GM19239 (cell line): Measurements from ENCODE around the gene C1RL.

Experiments used
- DNase-seq: peaks from one replicate; pipeline ENCODE4 v3.0.0; 2011; ENCODE audit warnings: low spot score; ENCODE audit not compliant: insufficient read length
- FAIRE-seq: peaks from 2 replicates; lab custom pipeline; 2011; peaks lifted over from hg19 to GRCh38; lab: Jason Lieb, UNC

C1RL gene

DNA sequence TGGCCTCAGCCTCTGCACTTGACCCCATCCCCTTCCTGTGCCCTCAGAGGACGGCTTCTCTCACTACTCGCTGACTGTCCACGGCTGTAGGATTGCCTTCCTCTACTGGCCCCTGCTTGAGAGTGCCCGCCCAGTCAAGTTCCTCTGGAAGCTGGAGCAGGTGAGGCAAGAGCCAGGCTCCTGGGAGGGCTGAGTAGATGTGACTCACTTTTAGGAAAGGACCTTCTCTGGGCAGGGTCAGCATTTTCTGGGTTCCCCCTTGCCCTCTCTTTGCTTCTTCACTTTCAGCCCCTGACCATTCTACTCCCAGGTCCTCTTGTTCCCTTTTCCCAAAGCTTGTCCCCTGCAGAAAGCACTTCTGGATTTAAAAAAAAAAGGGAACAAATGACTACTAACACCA, 28.9 kb upstream of the C1RL start:
- no peak for DNase-seq
- FAIRE-seq: no peak

DNA sequence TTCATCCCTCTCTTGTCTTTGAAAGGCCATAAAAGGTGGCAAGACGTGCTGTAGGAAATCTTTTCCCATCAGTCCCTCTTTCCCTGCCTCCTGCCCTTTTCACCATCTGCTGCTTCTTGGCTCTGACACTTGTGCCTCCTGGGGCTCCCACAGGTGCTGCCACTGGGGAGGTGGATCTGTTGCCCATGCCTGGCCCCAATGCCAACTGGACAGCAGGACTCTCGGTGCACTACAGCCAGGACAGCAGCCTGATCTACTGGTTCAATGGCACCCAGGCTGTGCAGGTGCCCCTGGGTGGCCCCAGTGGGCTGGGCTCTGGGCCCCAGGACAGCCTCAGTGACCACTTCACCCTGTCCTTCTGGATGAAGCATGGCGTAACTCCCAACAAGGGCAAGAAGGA, 27.7 kb upstream of the C1RL start:
- FAIRE-seq (no peak), DNase-seq (no peak)

DNA sequence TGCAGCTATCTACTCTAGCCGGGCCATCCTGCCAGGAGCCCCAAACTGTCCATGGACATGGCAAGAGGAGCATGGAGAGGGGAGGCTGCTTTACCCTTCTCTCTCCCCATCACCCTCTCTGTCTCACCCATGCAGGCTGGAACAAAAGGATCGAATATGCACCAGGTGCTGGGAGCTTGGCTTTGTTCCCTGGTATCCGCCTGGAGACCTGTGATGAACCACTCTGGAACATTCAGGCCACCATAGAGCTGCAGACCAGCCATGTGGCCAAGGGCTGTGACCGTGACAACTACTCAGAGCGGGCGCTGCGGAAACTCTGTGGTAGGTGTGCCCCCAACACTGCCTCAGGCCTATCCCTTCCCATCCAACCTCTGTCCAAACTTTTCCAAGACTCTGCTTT, 27.1 kb upstream of the C1RL start:
- DNase-seq (no peak), FAIRE-seq (no peak)

DNA sequence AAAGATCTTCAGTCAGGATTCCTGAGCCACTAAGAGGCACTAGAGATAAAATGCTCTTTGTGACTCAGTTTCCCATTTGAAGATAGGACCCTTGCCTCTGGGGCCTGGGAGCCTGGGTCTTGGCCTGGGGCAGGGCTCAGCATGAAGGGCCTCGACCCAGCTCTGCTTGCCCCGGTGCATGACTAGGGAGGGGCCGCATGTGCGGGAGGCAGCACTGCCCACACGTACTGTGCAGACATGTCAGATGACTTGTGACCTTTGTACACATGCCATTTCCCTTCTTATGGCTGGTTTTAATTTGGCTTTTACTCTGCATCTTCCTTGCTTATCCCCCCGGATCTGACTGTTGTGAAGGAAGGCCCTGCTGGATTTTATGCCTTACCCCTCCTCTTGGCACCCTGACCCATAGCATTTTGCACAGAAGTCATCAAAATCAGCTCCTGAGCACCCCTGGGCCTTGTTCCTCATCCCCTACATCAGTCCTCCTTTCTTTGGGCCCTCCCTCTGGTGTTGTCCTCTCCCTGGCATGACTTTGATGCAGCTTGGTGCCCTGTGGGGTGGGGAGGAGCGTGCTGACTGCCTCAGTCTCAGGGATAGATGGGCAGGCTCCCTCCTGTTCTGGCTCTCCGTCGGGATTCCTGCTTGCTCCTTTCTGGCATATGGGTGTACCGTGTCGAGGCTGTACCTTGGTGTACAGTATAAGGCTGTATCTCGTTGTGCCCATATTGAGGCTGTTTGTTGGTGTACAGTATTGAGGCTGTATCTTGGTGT, 25.6 kb upstream of the C1RL start:
- FAIRE-seq (no peak), DNase-seq (no peak)

DNA sequence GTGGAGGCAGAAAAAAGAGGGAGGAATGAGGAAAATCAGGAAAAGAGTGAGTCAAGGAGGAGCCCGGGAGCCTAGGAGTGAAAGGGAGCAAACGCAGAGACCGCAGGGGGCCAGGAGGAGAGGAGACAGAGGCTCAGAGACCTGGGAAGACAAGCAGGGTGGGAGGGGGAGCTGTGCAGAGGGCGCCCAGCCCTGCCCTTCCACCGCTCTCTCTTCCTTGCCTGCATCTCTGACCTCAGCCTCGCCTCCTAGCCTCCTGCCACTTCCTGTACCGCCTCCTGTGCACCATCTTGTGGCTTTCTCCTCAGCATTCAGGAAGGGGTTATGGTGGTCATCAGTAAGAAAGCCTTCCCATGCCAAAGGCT, 22.5 kb upstream of the C1RL start:
- FAIRE-seq (no peak), DNase-seq (no peak)

DNA sequence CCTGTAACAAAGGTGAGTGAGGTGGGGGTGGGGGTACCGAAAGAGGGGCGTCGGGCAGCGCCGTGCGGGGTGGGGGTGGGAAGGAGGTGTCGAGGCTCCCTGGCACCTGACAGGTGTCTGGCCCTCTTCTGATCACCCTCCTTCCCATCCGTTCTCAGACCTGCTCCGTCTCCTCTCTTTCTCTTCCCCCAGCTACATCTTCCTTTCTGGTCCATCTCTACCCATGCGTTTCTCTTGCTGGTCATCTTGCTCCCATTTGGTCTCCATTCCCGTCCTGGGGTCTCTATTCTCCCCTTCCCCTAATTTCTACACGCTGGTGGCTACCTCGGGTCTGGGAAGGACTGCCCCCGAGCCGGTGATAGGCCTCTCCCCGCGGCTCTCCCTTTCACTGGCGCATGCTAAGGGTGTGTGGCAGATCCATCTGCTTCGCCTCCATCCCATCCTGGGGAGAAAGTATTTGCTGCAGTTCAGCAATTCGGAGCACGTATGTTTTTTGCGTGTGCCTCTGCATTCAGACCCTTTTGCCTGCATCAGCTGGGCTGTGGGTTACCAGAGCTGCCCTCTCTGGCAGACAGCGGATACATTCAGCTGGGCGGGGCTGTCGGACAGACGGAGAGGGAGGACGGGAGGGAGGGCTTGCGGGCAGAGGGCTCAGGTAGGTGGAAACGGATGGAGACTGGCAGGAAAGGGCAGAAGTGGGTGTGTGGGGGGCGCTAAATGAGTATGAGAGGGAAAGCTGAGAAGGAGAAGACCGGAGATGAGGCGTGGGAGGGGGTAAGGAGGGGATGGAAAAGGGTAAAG, 21.9 kb upstream of the C1RL start:
- DNase-seq: peak; percentile 47
- FAIRE-seq: peak; percentile 77

DNA sequence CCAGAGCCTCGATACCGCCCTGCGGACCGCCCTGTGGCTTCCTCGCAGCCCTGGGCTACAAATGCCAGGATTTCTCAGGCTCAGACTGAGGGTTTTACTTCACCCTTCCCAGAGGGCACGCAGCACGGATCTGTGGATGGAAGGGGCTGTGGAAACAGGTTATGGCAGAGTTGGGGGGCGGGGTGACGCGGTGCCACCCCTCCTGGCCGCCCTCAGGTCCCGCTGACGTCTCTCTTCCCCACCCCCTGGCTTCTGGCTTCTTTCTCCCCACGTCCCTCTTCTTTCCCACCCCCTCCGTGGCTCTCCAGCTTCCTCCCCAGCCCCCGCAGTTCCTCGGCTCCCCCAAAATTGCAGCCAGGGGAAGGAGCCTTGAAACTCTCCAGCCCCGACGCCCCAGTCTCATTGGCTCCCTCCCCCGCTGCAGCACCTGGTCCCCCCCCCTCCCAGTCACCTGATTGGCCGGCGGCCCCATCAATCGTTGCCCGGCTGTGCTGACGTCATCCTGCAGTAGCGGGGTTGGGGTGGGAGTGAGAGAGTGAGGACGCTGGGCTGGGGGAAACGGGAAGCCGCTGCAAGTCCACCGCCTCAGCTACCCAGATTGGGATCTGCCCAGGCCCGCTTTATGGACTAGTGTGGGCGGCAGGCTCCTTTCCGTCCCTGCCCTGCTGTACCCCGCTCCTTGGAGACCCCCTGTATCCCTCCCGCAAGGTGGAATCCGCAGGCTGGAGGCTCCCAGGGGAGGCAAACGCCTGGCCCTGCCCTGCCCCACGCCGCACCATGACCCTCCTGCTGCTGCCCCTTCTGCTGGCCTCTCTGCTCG, 21.1 kb upstream of the C1RL start, which contains the start of gene CLSTN3:
CLSTN3 (plus strand) TSS at position 500 of the 820 bp plus-strand sequence; CDS start at position 778, 278 bp downstream.
- peak; percentile 94 for FAIRE-seq
- peak; percentile 97 for DNase-seq

DNA sequence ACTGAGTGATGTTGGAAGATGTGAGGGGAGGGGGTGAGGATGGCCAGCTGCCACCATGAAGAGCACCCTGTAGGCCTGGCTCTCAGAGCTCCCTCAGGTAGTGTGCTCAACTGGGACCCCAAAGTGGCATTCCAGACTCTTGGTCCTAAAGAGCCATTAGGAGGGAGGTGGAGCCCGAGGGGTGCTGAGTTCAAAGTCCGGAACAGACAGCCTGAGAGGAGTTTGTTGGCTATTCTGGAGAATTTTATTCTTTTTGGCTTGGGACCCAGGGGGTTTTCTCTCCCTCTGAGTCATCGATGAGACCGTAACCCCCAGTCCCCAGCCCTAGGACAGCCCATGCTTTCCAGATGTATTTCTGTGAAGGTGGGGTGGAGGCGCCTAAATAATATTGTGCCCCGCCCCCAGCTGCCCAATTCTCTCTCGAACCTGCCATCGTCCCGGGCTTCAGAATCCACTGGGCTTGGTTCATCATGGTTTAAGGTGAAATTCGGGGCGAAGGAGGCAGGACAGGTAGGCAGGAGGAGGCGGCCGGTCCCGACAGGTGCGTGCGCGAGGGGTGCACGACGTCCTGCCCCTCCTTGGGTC, 20.4 kb upstream of the C1RL start:
- FAIRE-seq (peak; percentile 28), DNase-seq (no peak)

DNA sequence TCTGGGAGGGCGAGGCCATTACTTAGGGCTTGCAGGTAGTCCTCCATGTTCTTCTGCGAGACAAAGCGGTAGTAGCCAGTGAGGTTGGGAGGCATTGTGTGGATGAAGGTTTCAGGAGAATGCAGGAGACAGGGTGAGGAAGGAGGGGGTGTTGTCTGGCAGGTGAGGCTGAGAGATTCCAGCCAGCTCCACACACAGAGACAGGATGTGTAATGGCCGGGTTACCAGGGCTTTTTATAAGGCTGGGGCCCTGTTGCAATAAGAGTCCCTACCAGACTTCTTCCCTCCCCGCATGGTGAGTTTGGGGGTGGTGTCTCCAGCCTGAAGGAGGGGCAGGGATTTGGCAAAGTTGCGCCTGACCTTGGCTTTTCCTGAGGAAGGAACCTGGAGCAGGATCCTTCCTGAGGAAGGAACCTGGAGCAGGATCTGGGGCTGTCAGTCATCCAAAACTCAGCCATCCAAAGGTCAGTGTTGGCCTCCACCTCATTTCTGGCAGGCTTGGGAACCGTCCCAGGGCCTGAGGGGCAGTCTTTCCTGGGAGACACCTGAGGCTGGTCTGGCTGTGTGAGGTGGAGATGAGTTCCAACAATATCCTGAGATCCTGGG, 19.8 kb upstream of the C1RL start, which contains the start of gene RBP5:
RBP5 (minus strand) TSS at position 209 of the 606 bp plus-strand sequence; CDS start at position 95, 114 bp downstream.
- FAIRE-seq (no peak), DNase-seq (no peak)

DNA sequence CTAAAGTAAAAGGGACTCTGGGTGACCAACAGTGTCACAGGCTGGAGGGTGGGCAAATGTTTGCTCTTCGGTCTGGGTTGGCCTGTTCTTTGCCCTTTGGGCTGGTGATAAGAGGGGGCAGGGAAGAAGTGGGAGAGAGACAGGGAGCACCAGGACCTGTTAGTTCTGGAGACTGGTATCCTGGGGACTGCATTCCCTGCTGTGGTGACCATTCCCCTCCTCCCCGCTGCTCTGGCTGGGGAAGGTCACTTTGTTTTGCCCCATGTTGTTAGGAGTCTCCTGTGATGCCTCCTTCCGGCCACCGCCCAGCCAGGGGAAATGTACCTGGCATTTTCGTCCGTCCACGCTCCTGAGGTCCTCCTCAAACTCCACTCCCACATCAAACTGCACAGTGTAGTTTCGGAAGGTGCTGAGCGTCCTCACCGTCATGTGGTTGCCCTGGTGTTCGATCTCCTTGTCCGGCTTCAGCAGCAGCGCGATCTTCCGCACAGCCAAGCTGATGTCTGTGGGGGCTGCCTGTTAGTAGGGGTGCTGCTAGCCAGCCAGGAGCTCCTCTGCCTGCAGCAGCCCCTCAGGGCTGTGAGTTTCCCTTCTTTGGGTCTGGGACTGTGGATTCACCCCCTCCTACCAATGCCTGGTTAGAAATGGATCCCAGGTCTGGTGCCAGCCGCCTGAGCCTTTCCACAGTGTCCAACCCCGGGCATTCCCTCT, 19.1 kb upstream of the C1RL start:
- FAIRE-seq: no peak

DNA sequence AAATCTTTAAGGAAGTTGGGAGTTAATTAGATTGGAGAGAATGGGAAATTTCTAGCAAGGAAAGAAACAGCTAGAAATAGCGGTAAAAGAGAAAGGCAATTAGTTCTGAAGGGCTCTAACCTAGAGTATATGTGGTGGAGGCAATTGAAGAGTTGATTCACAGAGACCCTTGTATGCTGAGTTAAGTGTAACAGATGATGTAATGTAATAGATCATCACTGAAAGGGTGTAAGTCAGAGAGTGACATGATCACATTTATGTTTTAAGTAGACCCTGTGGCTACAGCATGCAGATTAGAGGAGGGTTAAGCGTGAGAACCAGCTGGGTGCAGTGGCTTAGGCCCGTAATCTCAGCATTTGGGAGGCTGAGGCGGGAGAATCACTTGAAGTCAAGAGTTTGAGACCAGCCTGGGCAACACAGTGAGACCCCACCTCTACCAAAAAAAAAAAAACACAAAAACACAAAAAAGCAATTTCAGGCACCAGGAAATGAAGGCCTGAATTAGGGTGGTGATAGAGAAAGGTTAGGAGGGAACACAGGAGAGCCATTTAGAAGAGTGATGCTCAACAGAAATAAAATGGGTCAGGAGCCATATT, 16.7 kb upstream of the C1RL start:
- FAIRE-seq (no peak), DNase-seq (no peak)

More for the DNA sequence above, 19.1 kb upstream of the C1RL start:
- no peak for DNase-seq

DNA sequence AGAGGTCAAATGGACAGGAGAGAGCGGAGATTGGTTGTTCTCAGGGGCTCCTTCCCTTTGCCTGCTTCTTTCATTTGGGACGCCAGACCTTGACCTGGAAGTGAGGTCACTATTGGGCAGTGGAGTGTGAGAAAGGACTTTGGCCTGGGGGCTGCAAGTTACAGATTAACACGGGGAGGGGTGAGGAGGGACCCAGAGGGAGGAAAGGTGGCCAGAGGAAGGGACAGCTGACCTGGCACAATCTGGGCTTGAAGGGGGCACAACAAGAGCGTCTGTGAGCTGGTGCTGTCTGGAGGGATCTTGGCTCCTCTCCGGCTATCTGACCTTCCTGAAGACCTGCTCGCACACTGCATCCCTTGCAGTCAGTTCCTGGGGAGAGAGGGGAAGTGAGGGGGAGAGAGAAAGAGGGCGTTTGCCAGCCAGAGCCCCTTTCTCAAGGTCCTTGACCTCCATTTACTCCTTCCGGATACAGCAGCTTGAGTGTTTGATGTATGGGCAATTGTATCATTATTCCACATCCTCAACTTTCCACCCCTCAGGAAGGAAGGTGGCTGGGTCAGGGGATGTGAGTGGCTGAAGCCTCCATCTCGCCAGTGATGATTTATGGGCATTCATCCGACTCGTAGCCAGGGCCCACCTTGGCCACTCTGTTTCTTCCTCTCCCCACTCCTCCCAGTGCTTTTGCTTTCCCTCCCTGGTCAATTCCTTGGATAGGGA, 14.9 kb upstream of the C1RL start:
- FAIRE-seq (no peak), DNase-seq (no peak)

DNA sequence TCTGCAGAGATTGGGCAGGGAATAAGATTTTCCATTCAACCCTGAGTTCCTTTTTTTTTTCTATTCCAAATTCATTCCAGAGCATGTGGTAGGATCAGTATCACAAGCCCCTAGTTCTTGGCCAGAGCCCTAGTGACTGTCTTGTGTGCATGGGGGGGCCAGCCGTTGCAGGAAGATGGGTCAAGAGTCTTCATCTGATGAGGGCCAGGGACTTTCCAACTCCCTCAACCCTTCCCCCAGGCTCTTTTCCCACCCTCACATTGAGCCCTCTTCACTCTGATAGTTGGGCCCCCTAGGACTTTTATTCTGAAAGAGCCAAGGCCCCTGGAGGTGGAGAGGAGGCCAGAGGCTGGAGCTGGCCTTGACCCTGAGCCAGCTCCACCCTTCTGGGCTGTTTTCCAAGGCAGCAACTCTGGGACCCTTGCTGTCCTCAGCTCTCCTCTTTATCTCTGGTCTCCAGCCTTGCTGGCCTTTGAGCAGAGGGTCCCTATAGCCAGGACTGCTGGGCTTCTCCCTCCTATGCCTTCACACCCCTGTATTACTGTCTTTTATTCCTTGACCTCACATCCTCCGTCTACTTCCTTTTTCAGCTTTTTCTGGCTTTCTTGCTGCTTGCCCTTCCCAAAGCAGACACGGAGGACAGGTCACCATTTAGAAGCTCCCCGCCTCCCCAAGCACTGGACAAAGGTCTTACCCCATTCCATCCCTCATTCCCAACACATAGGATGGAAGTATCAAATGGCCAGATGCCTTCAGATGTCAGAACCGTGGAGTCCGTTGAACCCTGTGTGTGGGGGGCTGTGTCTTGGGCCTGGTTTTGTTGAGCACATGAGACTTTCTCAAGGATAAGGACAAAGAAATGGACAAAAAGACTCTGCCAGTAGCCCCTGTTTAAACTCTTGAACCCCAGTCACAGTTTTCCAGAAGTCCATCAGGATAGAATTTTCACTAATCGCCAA, 14.1 kb upstream of the C1RL start:
- FAIRE-seq: no peak
- no peak for DNase-seq

DNA sequence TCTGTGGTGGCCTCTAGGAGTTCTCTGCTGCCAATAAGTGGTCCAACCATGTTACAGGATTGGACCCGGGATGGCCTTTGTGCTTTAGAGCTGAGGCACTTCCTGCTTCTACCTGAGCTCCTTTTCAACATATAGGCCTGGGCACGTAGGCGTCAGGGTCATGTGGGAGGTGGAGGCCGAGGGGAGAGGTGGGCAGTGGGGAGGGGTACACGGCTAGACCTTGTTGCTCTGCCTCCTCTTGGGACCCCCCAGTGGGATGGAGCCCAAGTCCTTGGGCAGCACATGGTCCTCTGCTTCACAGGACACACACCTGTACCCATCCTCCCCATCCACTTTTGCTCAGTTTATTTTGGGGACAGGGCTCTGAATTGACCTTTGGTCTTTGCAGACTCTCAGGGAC, 12.3 kb upstream of the C1RL start:
- DNase-seq (no peak), FAIRE-seq (no peak)

DNA sequence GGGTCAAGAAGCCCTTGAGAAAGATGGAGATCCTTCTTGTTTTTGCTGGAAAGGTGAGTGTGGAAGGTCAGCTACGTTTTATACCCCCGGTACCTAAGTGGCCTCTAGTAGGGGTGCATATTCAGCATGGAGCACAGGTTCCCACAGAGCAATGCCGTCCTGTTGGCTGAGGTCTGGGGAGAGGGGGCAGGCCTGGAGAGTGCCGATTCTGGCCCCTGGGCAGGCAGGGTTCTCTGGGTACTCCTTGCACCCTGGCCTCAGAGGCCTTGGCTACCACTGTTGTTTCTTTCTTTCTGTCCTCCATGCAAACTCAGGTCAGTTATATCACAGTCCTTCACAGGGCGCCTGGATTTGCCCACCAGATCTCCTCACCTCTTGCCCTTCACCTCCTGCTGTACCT, 11.2 kb upstream of the C1RL start:
- FAIRE-seq (no peak), DNase-seq (no peak)

DNA sequence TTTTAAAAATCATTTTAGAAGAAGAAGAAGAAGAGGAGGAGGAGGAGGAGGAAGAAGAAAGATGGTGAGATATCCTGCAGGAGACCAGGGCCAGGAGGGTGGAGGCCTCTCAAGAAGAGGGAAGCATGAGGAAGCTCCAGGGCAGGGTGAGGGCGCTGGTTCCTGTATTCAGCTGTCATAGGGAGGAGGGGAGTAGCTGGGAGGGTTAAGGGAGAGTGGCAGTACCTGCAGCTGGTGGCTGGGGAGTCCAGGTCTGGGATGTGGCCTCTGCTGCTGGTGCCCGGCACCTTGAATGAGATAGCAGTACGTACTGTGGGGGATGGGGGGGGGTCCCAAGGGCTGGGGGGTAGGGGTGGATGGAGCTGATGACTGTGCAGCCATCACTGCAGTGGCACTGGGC, 9.9 kb upstream of the C1RL start:
- DNase-seq (no peak), FAIRE-seq (no peak)

DNA sequence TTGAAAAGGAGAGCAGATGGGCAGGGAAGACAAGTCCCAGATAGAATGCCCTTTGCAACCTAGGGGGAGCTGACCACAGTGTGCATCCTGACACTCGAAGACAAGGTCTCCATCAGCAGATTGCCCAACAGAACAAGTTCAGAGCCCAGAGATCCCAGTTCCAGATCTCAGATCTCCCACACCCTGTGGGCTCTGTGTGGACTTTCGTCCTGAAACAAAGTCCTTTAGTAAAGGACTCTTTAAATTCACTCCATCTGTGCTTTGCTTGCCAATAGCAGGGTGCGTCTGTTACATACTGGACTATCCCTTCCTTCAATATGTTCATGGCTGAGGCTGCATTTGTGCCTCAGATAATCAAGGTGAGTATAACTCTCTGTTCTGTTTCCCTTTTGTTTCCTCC, 8.7 kb upstream of the C1RL start:
- no peak for DNase-seq
- FAIRE-seq: no peak
